ENCODE results near the gene ADAMTSL5.
A peak's percentile ranks its signal among the peaks of the same experiment; 100 is the strongest.

Gene ADAMTSL5

GRCh38 chr19:1495051-1495798 is 17.6 kb downstream of the ADAMTSL5 start:
- no peak for DNase-seq

GRCh38 chr19:1494115-1494815 is 18.6 kb downstream of the ADAMTSL5 start:
- no peak for DNase-seq

- no peak for DNase-seq
These were observed 20.3 kb downstream of the ADAMTSL5 start for GRCh38 chr19:1492474-1493006.

- no peak for DNase-seq
These were observed 21.0 kb downstream of the ADAMTSL5 start for GRCh38 chr19:1491849-1492170.

- DNase-seq, result no peak
These were observed 21.5 kb downstream of the ADAMTSL5 start, which contains the start of gene REEP6 for GRCh38 chr19:1491114-1491848. TSS of gene REEP6 (plus strand) at chr19:1491181. CDS start at chr19:1491270, 89 bp downstream.

GRCh38 chr19:1490311-1491113 is 22.3 kb downstream of the ADAMTSL5 start, which contains the start of gene PCSK4:
TSS of gene PCSK4 (minus strand) at chr19:1490350. CDS start at chr19:1490346, 4 bp downstream.
- peak; percentile 98 for DNase-seq

GRCh38 chr19:1489463-1490310 is 23.1 kb downstream of the ADAMTSL5 start:
- DNase-seq, result no peak

- peak; percentile 60 for DNase-seq
These were observed 24.6 kb downstream of the ADAMTSL5 start for GRCh38 chr19:1488282-1488601.

- no peak for DNase-seq
These were observed 25.1 kb downstream of the ADAMTSL5 start for GRCh38 chr19:1487576-1488281.

- DNase-seq, result no peak
These were observed 25.9 kb downstream of the ADAMTSL5 start for GRCh38 chr19:1486720-1487575.

- DNase-seq, result no peak
These were observed 28.8 kb downstream of the ADAMTSL5 start for GRCh38 chr19:1483979-1484428.

GRCh38 chr19:1483131-1483978 is 29.5 kb downstream of the ADAMTSL5 start:
- DNase-seq, result no peak

GRCh38 chr19:1482361-1483130 is 30.3 kb downstream of the ADAMTSL5 start:
- DNase-seq, result peak; percentile 61

GRCh38 chr19:1481893-1482360 is 30.9 kb downstream of the ADAMTSL5 start:
- DNase-seq, result peak; percentile 61

GRCh38 chr19:1481224-1481892 is 31.5 kb downstream of the ADAMTSL5 start:
- DNase-seq, result peak; percentile 62

- peak; percentile 97 for DNase-seq
These were observed 33.7 kb downstream of the ADAMTSL5 start, which contains the start of gene C19orf25 for GRCh38 chr19:1478934-1479707. TSS of gene C19orf25 (minus strand) at chr19:1479215. CDS start at chr19:1478903, 312 bp downstream.
